IPS-NIHi11 (cell line): ENCODE data around the gene CDK19.
"Not testable (repeated sequence)": the region's sequence is repeated elsewhere in the genome, so short reads cannot be mapped to it uniquely, and the experiment has no call there.

ENCODE experiments used
- DNase-seq: peaks from one replicate; pipeline ENCODE4 v3.0.0; 2012; ENCODE audit warnings: mixed read lengths, low spot score

The CDK19 gene

GRCh38 chr6:110813338-110814101 lies 1.7 kb downstream of the CDK19 start:
- peak; percentile 8 for DNase-seq

DNA sequence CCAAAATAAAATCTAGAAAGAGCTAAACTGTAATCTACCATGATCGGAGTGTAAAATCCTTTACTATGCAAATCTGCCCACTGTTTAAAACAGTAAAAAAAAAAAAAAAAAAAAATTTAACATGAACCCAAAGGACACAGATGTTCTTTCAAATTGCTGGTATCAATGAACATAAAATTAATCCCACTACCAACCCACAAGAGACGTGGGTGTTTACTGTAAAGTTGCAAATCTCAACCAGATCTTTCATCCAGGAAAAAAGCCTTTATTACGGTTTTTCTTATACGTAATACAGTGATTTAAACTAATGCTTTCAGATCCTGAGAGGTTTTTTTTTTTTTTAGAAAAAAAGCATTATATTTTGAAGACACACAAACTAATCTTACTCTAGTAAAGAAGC lies 2.5 kb downstream of the CDK19 start:
- no peak for DNase-seq

DNA sequence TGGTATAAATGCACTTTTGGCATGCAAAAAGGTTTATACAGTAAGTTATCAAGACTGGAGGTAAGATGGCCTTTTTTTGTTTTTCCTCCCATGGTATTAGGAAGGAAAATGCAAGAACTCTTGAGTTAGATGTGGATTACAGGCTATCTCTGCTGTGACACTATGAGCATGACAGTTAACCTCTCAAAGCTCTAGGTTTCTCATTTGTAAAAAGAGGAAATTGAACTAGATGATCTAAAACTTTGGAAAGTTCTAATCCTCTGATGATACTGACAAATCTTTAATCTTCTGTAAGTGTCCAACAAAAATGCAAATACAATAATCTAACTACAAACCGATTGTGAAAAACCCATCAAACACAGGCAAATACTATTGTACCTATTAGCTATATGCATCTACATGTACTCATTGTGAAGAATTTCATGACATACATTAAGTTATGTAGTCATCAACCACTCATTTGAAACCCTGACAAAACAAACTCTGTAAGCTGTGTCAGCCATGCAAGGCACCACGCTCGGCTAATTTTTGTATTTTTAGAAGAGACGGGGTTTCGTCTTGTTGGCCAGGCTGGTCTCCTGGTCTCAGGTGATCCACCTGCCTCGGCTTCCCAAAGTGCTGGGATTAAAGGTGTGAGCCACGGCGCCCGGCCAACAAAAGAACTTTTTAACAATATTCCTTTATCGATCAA lies 4.2 kb downstream of the CDK19 start:
- DNase-seq, result no peak

GRCh38 chr6:110809792-110810191 lies 5.5 kb downstream of the CDK19 start:
- DNase-seq, result no peak

- not testable (repeated sequence) for DNase-seq
These were observed 13.1 kb downstream of the CDK19 start for GRCh38 chr6:110802175-110802574.

DNA sequence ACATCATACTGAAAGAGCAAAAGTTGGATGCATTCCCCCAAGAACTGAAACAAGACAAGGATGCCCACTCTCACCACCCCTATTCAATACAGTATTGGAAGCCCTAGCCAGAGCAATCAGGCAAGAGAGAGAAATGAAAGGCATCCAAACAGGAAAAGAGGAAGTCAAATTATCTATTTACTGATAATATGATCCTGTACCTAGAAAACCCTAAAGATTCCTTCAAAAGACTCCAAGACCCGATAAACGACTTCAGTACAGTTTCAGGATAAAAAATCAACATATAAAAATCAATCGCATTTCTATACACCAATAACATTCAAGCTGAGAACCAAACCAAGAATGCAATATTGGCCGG lies 14.5 kb downstream of the CDK19 start:
- no peak for DNase-seq

DNA sequence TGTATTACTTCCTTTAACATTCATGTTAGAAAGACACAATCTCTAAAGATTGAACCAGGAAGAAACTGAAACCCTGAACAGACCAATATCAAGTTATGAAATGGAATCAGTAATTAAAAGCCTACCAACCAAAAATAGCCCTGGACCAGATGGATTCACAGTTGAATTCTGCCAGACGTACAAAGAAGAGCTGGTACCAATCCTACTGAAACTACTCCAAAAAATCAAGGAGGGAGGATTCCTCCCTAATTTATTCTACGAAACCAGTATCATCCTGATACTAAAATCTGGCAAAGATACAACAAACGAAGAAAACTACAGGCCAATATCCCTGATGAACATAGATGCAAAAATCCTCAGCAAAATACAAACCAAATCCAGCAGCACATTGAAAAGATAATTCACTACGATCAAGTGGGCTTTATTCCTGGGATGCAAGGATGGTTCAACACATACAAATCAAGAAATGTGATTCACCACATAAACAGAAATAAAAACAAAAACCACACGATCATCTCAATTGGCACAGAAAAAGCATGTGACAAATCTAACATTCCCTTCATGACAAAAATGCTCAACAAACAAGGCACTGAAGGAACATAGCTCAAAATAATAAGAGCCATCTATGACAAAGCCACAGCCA lies 15.0 kb downstream of the CDK19 start:
- no peak for DNase-seq

DNA sequence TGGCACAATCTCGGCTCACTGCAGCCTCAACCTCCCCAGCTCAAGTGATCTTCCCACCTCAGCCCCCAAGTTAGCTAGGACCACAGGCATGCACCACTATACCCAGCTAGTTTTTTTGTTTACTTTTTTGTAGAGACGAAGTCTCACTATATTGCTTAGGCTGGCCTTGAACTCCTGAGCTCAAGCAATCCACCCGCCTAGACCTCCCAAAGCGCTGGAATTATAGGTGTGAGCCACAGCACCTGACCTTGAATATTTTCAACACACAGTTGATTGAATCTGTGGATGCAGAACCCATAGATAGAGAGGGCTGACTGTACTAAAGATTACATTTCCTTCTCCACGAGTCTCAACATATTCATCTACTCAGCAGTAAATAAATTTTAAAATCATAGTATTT lies 15.6 kb downstream of the CDK19 start:
- DNase-seq, result no peak

GRCh38 chr6:110799189-110799588 lies 16.1 kb downstream of the CDK19 start:
- no peak for DNase-seq

- DNase-seq, result no peak
These were observed 20.0 kb downstream of the CDK19 start for GRCh38 chr6:110795271-110795670.

DNA sequence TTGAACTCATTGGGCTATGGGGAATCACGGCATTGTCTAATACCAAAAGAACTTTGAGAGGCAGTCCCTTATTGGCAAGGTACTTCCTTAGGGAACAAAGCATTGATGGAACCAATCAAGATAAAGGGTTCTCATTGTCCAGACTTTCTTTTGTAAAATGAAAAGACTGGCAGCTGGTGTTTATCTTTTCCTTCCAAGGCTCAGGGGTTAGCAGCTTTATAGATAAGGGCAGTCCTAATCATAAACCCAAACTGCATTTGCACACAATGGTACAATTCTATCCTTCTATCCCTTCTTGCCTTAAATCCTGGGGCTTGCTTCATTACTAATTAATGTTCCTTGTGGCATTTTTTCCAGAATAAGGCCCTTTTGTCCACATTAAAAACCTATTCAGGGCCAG lies 28.6 kb downstream of the CDK19 start:
- no peak for DNase-seq

- no peak for DNase-seq
These were observed 29.0 kb downstream of the CDK19 start for GRCh38 chr6:110786271-110786670.

- DNase-seq, result no peak
These were observed 30.7 kb downstream of the CDK19 start for GRCh38 chr6:110784610-110784979.

GRCh38 chr6:110781522-110782214 lies 33.6 kb downstream of the CDK19 start:
- no peak for DNase-seq

GRCh38 chr6:110778333-110778732 lies 36.9 kb downstream of the CDK19 start:
- DNase-seq, result no peak

GRCh38 chr6:110777636-110778035 lies 37.6 kb downstream of the CDK19 start:
- no peak for DNase-seq

GRCh38 chr6:110776413-110776812 lies 38.9 kb downstream of the CDK19 start:
- DNase-seq, result no peak

DNA sequence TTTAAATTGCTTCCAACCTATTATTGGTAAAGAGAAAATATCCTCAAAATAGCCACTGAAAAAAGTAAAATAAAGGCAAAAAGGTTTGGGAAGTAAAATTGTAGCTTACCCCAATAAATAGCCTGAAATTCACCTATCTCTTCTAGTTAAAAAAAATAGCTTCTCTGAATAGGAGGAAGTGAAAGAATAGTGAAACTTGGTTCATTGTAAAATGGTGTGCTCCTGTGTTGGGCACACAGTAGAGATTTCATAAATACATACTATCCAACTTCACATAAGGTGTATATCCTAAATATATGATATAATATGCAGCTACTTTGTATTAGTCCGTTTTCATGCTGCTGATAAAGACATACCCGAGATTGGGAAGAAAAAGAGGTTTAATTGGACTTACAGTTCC lies 45.3 kb downstream of the CDK19 start:
- DNase-seq, result no peak

GRCh38 chr6:110768057-110768456 lies 47.2 kb downstream of the CDK19 start:
- no peak for DNase-seq

DNA sequence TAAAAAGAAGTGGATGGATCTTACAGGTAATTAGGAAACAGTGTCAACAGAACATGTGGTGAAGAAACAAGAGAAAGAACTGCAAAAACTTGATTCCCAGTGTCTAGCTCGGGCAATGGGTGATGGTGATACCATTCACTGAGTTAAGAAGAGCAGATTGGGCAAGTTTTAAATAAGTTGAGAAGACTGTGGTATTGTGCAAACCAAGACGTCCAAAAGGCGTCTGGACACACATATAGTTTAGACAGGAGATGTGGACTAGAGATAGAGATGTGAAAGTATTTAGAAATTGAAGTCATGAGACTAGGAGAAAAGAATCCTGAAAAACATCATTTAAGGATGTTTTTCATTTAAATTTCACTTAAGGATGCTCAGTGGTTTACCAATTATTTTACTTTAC lies 53.9 kb downstream of the CDK19 start:
- DNase-seq, result no peak

DNA sequence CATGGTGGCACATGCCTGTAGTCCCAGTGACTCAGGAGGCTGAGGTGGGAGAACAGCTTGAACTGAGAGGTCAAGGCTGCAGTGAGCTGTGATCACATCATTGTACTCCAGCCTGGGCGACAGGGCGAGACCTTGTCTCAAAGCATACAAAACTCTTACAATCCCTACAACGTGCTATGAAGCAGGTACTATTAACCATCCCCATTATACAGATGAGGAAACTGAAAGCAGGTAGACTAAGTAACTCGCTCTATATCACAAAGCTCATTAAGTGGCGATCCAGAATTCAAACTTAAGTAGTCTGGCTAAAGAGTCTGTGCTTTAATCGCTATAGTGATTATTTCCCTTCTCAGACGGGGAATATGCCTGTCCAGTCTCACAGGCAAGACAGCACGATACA lies 54.7 kb downstream of the CDK19 start:
- DNase-seq, result no peak

GRCh38 chr6:110760098-110760497 lies 55.2 kb downstream of the CDK19 start:
- DNase-seq, result not testable (repeated sequence)

- DNase-seq, result no peak
These were observed 57.3 kb downstream of the CDK19 start for GRCh38 chr6:110757926-110758325.
